Thyroid gland (tissue), 4 donors: ENCODE measurements around the gene ATRAID. TPM values are rescaled to one million over a fixed set of nuclear protein-coding genes. Genes with fewer than 3 reads are reported as not detected.

Source experiments
- DNase-seq, 2 donors: peaks; one replicate each; pipeline ENCODE4 v3.0.0-alpha.2; 2019
- H3K27ac ChIP-seq, 3 donors: fragments of 200-600 bp; sonication (generic); 1 replicate in 2 of 3; 2 replicates in 1 of 3; pipeline ENCODE4 v1.5.1; 2016 to 2019; ENCODE audit warnings: mild to moderate bottlenecking in 1 of 3, moderate library complexity in 1 of 3
- H3K27me3 ChIP-seq: fragments of 200-600 bp; sonication (generic); one replicate; pipeline ENCODE4 v1.5.1; 2019
- H3K36me3 ChIP-seq, 2 donors: fragments of 200-600 bp; sonication (generic); one replicate each; pipeline ENCODE4 v1.5.1; 2016 to 2019
- H3K4me1 ChIP-seq, 2 donors: fragments of 200-600 bp; sonication (generic); one replicate each; pipeline ENCODE4 v1.5.1; 2017 to 2019
- H3K4me3 ChIP-seq, 3 donors: fragments of 200-600 bp; sonication (generic); replicated peaks in 1 of 3; 1 replicate in 2 of 3; 2 replicates in 1 of 3; pipeline ENCODE4 v1.5.1; 2016; ENCODE audit warnings: mild to moderate bottlenecking in 1 of 3
- H3K9me3 ChIP-seq: fragments of 200-600 bp; sonication (generic); one replicate; pipeline ENCODE4 v1.5.1; 2017
- CTCF ChIP-seq, 6 experiments: fragments of 200-600 bp in 3 of 6; fragments of 450-650 bp in 3 of 6; sonication (generic) in 3 of 6; IDR thresholded peaks; one replicate each; pipeline ENCODE4 v1.5.1; 2016 to 2019; ENCODE audit warnings: antibody characterized with exemption in 6 of 6, mild to moderate bottlenecking in 2 of 6, inconsistent platforms in 1 of 6, moderate library complexity in 1 of 6
- POLR2A ChIP-seq, 2 donors: fragments of 450-650 bp; IDR thresholded peaks; one replicate each; pipeline ENCODE4 v1.6.1; 2017; ENCODE audit warnings: antibody characterized with exemption in 2 of 2, mild to moderate bottlenecking in 2 of 2, moderate library complexity in 1 of 2
- WGBS, 2 donors: methylation state at CpG; one replicate each; pipeline ENCODE4 v1.1.5; 2017; 5-methylcytosine and 5-hydroxymethylcytosine counted together
- intact Hi-C: fragments of 100-400 bp; cut with DNase I; formaldehyde crosslinking; loops from one replicate; pipeline ENCODE4 v1.15.1; 2023
- total RNA-seq, 4 donors: library from RNA; depleted of rRNA; stranded (reverse); fragments of >200 nt; gene quantifications; one replicate each; pipeline ENCODE4 v1.2.3, GENCODE V29; 2016

Gene ATRAID
- total RNA-seq, 4 donors from 2014 or later, result 149 to 345 (median 254) TPM

GRCh38 chr2:27222407-27222806 is 10.6 kb downstream of the ATRAID start:
- DNase-seq, result no peak
- Histone ChIP-seq H3K4me3 (no peak overlapping the region), H3K9me3 (no peaks in the 10 kb centered on the region), H3K27ac (no peak overlapping the region), H3K27me3 (no peaks in the 10 kb centered on the region), H3K4me1 (peaks cover 7 to 8% of the 10 kb centered on the region in 2 donors), H3K36me3 (peaks cover 36 to 44% of the 10 kb centered on the region in 2 donors)
- 93 to 98% methylated on average over 5 of the region's 5 CpGs for WGBS, 2 donors
- intact Hi-C loops, result no loop called here
- TF ChIP-seq CTCF (IDR thresholded peaks at IDR 0.05) (no peak), POLR2A (IDR thresholded peaks at IDR 0.05) (no peak)

GRCh38 chr2:27223416-27223815 is 11.6 kb downstream of the ATRAID start:
- intact Hi-C loops, result no loop called here
- no peak overlapping the region for H3K4me3 ChIP-seq
- peaks cover 40 to 44% of the 10 kb centered on the region in 2 donors for H3K36me3 ChIP-seq
- H3K4me1 ChIP-seq, result peaks cover 0 to under 1% of the 10 kb centered on the region in 2 donors
- no peaks in the 10 kb centered on the region for H3K9me3 ChIP-seq
- no peaks in the 10 kb centered on the region for H3K27me3 ChIP-seq
- TF ChIP-seq POLR2A (IDR thresholded peaks at IDR 0.05), result no peak
- TF ChIP-seq CTCF (IDR thresholded peaks at IDR 0.05), result no peak
- DNase-seq, result no peak
- no peak overlapping the region for H3K27ac ChIP-seq
- 90 to 99% methylated on average over 6 of the region's 6 CpGs for WGBS, 2 donors

GRCh38 chr2:27225526-27225925 is 13.7 kb downstream of the ATRAID start:
- WGBS, 2 donors, result 92 to 95% methylated on average over 9 of the region's 9 CpGs
- intact Hi-C loops, result no loop called here
- H3K27ac ChIP-seq, result no peak overlapping the region
- no peak overlapping the region for H3K4me3 ChIP-seq
- H3K4me1 ChIP-seq, result no peaks in the 10 kb centered on the region
- H3K9me3 ChIP-seq, result no peaks in the 10 kb centered on the region
- no peaks in the 10 kb centered on the region for H3K27me3 ChIP-seq
- DNase-seq, result no peak
- TF ChIP-seq POLR2A (IDR thresholded peaks at IDR 0.05) (no peak), CTCF (IDR thresholded peaks at IDR 0.05) (no peak)
- H3K36me3 ChIP-seq, result peaks cover 43 to 55% of the 10 kb centered on the region in 2 donors

GRCh38 chr2:27227501-27227900 is 15.7 kb downstream of the ATRAID start:
- H3K9me3 ChIP-seq, result no peaks in the 10 kb centered on the region
- DNase-seq, result no peak
- no peaks in the 10 kb centered on the region for H3K27me3 ChIP-seq
- no peak overlapping the region for H3K4me3 ChIP-seq
- no peak overlapping the region for H3K27ac ChIP-seq
- whole genome bisulfite sequencing, 2 donors, result 91 to 93% methylated on average over 2 of the region's 2 CpGs
- H3K36me3 ChIP-seq, result peaks cover 58 to 68% of the 10 kb centered on the region in 2 donors
- intact Hi-C loops, result no loop called here
- no peak for TF ChIP-seq POLR2A (IDR thresholded peaks at IDR 0.05)
- TF ChIP-seq CTCF (IDR thresholded peaks at IDR 0.05), result no peak
- no peaks in the 10 kb centered on the region for H3K4me1 ChIP-seq

GRCh38 chr2:27231921-27232320 is 20.1 kb downstream of the ATRAID start:
- Histone ChIP-seq H3K27ac (no peak overlapping the region), H3K4me3 (no peak overlapping the region), H3K9me3 (no peaks in the 10 kb centered on the region), H3K27me3 (no peaks in the 10 kb centered on the region), H3K36me3 (peaks cover 66 to 68% of the 10 kb centered on the region in 2 donors), H3K4me1 (no peaks in the 10 kb centered on the region)
- WGBS, 2 donors, result 94% methylated on average over 13 of the region's 13 CpGs
- no peak for DNase-seq
- TF ChIP-seq CTCF (IDR thresholded peaks at IDR 0.05) (no peak), POLR2A (IDR thresholded peaks at IDR 0.05) (no peak)
- intact Hi-C loops, result no loop called here
